HL-60/S4 treated with retinoic acid at 250 ng/mL for 4 days and 3 days (cell line): ENCODE measurements around the gene NPDC1.
"Not testable (repeated sequence)": the region's sequence is repeated elsewhere in the genome, so short reads cannot be mapped to it uniquely, and the experiment has no call there.

Source experiments
- in situ Hi-C: fragments of 300-500 bp; cut with MboI; formaldehyde crosslinking; loops from 2 replicates; pipeline ENCODE4 v1.7.0; 2022; ENCODE audit warnings: low sequenced_read_pairs

The NPDC1 gene

GRCh38 chr9:137016436-137016835 is 29.5 kb downstream of the NPDC1 start:
- in situ Hi-C loops = no loop called here

DNA sequence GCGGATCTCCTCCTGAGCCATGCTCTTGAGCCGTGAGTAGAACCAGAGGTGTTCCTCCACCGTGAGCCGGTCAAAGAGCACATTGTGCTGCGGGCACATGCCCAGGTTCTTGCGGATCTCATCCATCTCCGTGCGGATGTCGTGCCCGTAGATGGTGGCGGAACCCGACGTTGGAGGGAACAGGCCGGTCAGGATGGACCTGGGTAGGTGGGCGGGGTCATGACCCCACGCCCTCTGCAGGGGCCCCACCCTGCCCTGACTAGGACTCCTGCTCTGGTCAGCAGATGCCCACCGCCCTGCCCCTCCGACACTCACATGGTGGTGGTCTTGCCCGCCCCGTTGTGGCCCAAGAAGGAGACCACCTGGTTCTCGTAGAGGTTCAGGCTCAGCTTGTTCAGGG is 30.0 kb downstream of the NPDC1 start:
- in situ Hi-C loops = no loop called here

DNA sequence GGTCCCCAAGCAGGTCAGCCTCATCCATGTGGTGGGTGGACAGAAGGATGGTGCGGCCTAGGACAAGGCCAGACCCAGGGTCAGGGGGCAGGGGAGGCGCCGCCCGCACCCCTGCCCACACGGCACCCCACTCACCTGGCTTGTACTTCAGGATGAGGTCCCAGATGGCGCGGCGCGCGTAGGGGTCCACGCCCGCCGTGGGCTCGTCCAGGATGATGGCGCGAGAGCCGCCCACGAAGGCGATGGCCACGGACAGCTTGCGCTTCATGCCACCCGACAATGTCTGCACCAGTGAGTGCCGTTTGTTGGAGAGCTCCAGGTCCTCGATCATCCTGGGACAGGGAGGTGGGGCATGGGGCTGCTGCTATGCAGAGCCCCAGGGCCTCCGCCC is 30.4 kb downstream of the NPDC1 start:
- in situ Hi-C loops = no loop called here

- in situ Hi-C loops = no loop called here
Measured at GRCh38 chr9:137014776-137015539, 31.0 kb downstream of the NPDC1 start.

- in situ Hi-C loops = no loop called here
Measured at GRCh38 chr9:137014166-137014565, 31.8 kb downstream of the NPDC1 start.

DNA sequence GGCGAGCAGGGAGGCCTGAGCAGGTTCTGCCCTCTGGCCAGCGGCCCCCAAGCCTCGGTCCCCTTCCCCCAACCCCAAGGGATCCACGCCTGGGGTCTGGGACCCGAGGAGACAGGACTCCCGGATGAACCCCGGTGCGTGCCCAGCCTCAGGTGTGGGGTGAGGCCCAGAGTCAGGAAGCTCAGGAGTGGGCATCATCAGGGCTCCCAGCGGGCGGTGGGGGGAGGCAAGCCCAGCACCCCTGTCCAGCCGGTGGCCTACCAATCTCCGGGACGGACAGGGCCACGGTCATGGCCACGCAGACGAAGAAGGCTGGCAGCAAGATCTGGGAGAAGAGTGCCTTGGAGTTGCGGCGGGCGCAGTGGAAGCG is 32.4 kb downstream of the NPDC1 start:
- in situ Hi-C loops = no loop called here

- in situ Hi-C loops = no loop called here
Measured at GRCh38 chr9:137012694-137013570, 33.0 kb downstream of the NPDC1 start.

- in situ Hi-C loops = no loop called here
Measured at GRCh38 chr9:137011907-137012675, 33.9 kb downstream of the NPDC1 start.

DNA sequence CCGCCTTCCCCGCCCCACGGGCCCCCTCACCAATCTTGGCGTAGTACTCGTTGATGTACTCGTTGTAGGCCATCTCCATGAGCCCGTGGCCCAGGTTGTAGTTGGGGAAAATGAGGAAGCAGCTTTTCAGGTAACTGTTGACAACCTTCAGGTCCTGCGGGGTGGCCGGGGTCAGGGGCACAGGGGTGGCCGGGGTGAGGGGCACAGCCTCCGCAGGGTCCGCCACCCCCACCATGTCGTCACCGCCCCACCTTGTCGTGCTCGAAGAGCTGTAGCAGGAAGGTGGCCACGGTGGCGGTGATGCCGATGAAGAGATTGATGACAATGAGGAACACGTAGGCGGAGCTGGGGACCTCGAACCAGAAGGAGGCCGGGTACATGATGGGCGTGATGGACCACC is 34.8 kb downstream of the NPDC1 start:
- in situ Hi-C loops = no loop called here

- in situ Hi-C loops = no loop called here
Measured at GRCh38 chr9:137009938-137010732, 35.8 kb downstream of the NPDC1 start.

DNA sequence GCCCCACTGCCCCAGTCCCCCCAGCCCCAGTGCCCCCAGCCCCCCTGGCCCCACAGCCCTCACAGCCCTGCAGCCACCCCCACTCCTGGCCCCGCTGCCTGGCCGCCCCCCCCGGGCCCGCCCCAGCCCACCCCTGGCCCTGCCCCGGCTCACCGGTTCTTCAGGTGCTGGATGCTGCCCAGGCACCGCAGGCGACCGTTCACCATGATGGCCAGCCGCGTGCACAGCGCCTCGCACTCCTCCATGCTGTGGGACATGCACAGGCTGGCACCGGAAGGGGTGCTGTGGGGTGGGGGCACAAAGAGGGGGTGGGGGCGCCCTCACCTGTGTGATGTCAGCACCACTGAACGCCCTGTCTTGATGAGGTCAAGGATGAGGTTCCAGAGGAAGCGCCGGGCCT is 36.8 kb downstream of the NPDC1 start:
- in situ Hi-C loops = no loop called here

GRCh38 chr9:137008312-137008711 is 37.7 kb downstream of the NPDC1 start:
- in situ Hi-C loops = no loop called here

- in situ Hi-C loops = no loop called here
Measured at GRCh38 chr9:137007816-137008270, 38.1 kb downstream of the NPDC1 start.

GRCh38 chr9:137007108-137007815 is 38.7 kb downstream of the NPDC1 start:
- in situ Hi-C loops = no loop called here

DNA sequence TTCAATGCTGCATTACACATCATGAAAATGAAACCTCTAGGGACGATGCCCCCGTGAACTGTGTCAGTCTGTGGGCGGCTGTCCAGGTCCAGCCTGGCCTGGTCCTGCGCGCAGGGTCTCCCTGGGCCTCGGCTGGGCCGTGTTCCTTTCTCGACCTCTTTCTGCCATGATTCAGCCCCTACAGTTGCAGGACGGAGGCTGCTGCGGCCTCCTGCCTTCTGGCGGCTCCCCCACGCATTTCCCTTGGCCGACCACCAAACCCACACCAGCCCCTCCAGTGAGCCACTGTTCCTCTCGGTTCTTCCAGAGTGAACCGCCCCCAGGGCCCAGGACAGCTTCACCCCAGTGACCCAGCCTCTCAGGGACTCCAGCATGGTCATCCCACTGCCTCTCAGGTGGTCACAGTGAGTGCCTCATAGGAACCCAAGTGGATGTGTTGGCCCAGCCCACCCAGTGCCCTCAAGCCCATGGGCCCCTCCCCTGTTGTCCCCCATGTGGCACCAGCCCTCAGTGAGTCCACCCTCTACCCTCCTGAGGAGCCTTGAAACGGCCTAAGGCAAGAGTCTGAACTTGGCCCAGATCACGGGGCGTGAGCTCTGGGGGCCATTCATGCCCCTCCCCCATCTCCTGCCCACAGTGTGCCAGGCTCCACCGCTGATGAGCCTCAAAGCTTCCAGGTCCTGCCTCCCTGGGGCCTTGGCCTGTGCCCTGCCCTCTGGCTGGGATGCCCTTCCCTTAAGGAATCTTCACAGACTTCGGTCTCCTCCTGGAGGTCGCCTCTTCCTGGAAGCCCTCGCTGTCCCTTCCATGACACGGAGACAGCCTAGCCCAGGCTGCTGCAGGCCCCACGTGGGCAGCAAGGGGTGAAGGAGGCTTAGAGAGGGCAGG is 39.6 kb downstream of the NPDC1 start:
- in situ Hi-C loops = no loop called here

DNA sequence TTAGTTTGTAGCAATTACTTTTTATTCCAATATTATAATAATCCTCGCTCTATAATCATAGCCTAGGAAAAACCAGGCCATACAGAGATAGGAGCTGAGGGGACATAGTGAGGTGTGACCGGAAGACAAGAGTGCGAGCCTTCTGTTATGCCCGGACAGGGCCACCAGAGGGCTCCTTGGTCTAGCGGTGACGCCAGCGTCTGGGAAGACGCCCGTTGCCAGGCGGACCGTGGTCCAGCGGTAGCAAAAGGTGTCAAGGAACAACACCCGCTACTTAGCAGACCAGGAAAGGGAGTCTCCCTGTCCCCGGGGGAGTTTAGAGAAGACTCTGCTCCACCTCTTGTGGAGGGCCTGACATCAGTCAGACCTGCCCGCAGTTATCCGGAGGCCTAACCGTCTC is 41.7 kb downstream of the NPDC1 start:
- in situ Hi-C loops = not testable (repeated sequence)

- in situ Hi-C loops = no loop called here
Measured at GRCh38 chr9:137002646-137003041, 43.3 kb downstream of the NPDC1 start.

DNA sequence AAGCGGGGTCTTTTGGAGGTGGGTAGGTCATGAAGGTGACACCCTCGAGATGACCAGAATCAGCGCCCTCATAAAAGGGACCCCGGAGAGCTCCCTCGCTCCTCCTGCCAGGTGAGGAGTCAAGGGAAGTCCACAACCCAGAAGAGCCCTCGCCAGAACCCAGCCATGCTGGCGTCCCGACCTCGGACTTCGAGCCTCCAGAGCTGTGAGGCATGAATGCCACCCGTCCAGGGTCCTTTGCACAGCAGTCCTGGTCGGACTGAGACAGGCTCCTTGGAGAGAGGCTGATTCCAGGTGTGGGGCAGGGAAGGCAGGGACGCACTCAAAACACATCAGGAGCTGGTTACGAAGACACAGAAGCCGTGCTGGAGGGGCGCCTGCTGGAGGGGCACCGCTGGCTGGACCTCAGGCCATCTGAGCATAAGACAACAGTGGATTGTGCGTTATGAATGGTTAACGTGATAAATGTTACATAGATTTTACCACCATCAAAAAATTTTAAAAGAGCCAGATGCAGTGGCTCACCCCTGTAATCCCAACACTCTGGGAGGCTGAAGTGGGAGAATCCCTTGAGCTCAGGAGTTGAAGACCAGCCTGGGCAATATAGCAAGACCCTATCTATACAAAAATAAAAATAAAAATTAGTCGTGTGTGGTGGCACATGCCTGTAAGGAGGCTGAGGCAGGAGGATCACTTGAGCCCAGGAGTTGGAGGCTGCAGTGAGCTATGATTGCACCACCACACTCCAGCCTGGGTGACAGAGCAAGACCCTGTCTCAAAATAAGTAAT is 43.9 kb downstream of the NPDC1 start:
- in situ Hi-C loops = no loop called here
